GM12864 (cell line): ENCODE results near the gene AP2M1.

ENCODE experiments used
- DNase-seq: peaks from one replicate; pipeline ENCODE4 v3.0.0-alpha.2; 2011; ENCODE audit warnings: low read depth
- H3K4me3 ChIP-seq: 2 replicates; pipeline ENCODE4 v1.5.1; 2011; ENCODE audit warnings: mild to moderate bottlenecking, low read depth, low read length, control low read depth
- CTCF ChIP-seq: IDR thresholded peaks from 2 replicates; pipeline ENCODE4 v1.5.1; 2011; ENCODE audit warnings: low read depth, mild to moderate bottlenecking, moderate library complexity, low read length, control low read depth, inconsistent platforms; ENCODE audit errors: missing control alignments

AP2M1 gene

DNA sequence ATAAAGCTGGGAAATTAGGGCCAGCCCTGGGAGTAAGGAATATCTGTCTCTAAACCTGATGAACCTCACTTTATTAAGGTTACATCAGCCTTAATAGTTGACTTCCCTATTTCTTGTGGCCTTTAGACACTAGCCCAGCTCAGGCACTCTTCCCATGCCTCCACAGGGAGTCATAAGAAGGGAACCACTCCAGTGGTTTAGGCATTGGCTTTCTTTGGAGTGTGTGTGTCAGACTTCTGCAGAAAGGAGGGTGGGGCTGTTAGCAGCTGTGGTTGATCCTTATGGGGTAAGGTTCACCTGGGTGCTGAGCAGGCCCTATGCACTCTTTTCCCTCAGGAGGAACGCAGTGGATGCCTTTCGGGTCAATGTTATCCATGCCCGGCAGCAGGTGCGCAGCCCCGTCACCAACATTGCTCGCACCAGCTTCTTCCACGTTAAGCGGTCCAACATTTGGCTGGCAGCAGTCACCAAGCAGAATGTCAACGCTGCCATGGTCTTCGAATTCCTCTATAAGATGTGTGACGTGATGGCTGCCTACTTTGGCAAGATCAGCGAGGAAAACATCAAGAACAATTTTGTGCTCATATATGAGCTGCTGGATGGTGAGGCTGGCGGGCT is 4.0 kb downstream of the AP2M1 start:
- no peak overlapping the region for H3K4me3 ChIP-seq
- no peak for DNase-seq
- no peak for TF ChIP-seq CTCF

DNA sequence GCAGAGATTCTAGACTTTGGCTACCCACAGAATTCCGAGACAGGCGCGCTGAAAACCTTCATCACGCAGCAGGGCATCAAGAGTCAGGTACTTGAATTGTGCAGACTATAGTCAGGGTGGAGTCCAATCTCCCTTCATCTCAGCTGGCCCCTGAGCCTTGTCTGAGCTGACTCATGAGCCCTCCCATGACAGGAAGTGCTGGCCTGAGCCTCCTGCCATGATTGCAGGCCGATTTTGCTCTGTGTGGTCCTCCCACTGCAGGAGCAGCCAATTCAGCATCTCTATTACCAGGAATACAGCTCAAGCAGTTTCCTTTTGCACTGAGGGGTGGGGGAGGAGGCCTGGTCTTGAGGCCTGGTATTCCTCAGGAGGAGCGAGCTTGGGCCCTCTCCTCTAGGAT is 5.5 kb downstream of the AP2M1 start:
- DNase-seq, result no peak
- TF ChIP-seq CTCF, result no peak
- H3K4me3 ChIP-seq, result no peak overlapping the region

GRCh38 chr3:184181596-184181995 is 6.9 kb downstream of the AP2M1 start:
- no peak overlapping the region for H3K4me3 ChIP-seq
- TF ChIP-seq CTCF, result no peak
- DNase-seq, result no peak

DNA sequence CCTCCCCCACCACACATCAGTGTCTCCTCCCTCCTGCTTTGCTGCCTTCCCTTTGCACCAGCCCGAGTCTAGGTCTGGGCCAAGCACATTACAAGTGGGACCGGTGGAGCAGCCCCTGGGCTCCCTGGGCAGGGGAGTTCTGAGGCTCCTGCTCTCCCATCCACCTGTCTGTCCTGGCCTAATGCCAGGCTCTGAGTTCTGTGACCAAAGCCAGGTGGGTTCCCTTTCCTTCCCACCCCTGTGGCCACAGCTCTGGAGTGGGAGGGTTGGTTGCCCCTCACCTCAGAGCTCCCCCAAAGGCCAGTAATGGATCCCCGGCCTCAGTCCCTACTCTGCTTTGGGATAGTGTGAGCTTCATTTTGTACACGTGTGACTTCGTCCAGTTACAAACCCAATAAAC is 9.0 kb downstream of the AP2M1 start:
- no peak overlapping the region for H3K4me3 ChIP-seq
- TF ChIP-seq CTCF, result no peak
- no peak for DNase-seq

- TF ChIP-seq CTCF, result no peak
- H3K4me3 ChIP-seq, result no peak overlapping the region
Observed at GRCh38 chr3:184184546-184185230, 10.0 kb downstream of the AP2M1 start.

GRCh38 chr3:184185461-184186183 is 11.0 kb downstream of the AP2M1 start:
- peak overlapping the region; percentile 83 for H3K4me3 ChIP-seq
- DNase-seq, result peak; percentile 95
- TF ChIP-seq CTCF, result no peak

More at GRCh38 chr3:184184546-184185230, 10.0 kb downstream of the AP2M1 start:
- DNase-seq, result no peak
